Ovary (tissue), 9 donors: ENCODE results near the gene CD86. TPM values are rescaled to one million over a fixed set of nuclear protein-coding genes. Genes with fewer than 3 reads are reported as not detected.

ENCODE experiments used
- DNase-seq, 5 donors: peaks; one replicate each; pipeline ENCODE4 v3.0.0-alpha.2; 2019 to 2020
- H3K27ac ChIP-seq, 2 donors: fragments of 200-600 bp; one replicate each; pipeline versions ENCODE4 v1.5.1 to v1.8.0; 2019 to 2022
- H3K27me3 ChIP-seq: fragments of 200-600 bp; one replicate; pipeline ENCODE4 v1.8.0; 2022
- H3K36me3 ChIP-seq: fragments of 200-600 bp; sonication (generic); one replicate; pipeline ENCODE4 v1.5.1; 2019
- H3K4me1 ChIP-seq: one replicate; pipeline ENCODE4 v1.8.1; 2013; ENCODE audit warnings: mild to moderate bottlenecking, moderate library complexity; ENCODE audit not compliant: insufficient read depth
- H3K4me3 ChIP-seq: fragments of 200-600 bp; sonication (generic); one replicate; pipeline ENCODE4 v1.5.1; 2017
- H3K9me3 ChIP-seq, 2 donors: fragments of 200-600 bp in 1 of 2; sonication (generic) in 1 of 2; one replicate each; pipeline versions ENCODE4 v1.5.1 to v1.8.1; 2013 to 2019; ENCODE audit warnings: mild to moderate bottlenecking in 1 of 2, moderate library complexity in 1 of 2
- CTCF ChIP-seq, 3 donors: fragments of 450-650 bp in 2 of 3; fragments of 200-600 bp in 1 of 3; IDR thresholded peaks; one replicate each; pipeline versions ENCODE4 v1.5.1 to v1.8.0; 2016 to 2022; ENCODE audit warnings: antibody characterized with exemption in 3 of 3, mild to moderate bottlenecking in 1 of 3
- EP300 ChIP-seq: sonication (generic); formaldehyde crosslinking; IDR thresholded peaks from one replicate; pipeline ENCODE4 v1.6.1; 2017; ENCODE audit warnings: antibody characterized with exemption
- POLR2A ChIP-seq: fragments of 450-650 bp; IDR thresholded peaks from one replicate; pipeline ENCODE4 v1.6.1; 2017; ENCODE audit warnings: antibody characterized with exemption, mild to moderate bottlenecking, moderate library complexity
- WGBS, 3 donors: extraction: QIAGEN DNeasy Blood & Tissue Kit in 1 of 3; methylation state at CpG; one replicate each; pipeline versions ENCODE4 v1.1.5 to v1.1.7; 2013 to 2017; 5-methylcytosine and 5-hydroxymethylcytosine counted together
- intact Hi-C, 4 donors: fragments of 100-400 bp; cut with DNase I; formaldehyde crosslinking; loops; one replicate each; pipeline versions ENCODE4 v1.11.0 to v1.15.1; 2022 to 2023
- polyA plus RNA-seq, 2 donors: library from polyadenylated mRNA; stranded (reverse); fragments of 200-250 nt in 1 of 2; fragments of 350-450 nt in 1 of 2; fragmentation: Illumina TruSeq in 1 of 2; extraction: RNeasy Lipid Tissue Mini Kit (QIAGEN cat#74804) in 1 of 2; gene quantifications; one replicate each; pipeline ENCODE4 v1.2.3, GENCODE V29; 2013 to 2014
- small RNA-seq: library from RNA; depleted of rRNA; stranded (forward); fragments of <200 nt; gene quantifications from one replicate; pipeline ENCODE3, GENCODE V24; 2016
- total RNA-seq, 7 donors: library from RNA; depleted of rRNA in 2 of 7; stranded (reverse); fragments of >200 nt in 2 of 7; fragmentation: NEBNext Ultra II Directional in 3 of 7; extraction: Animal tissue kit (Norgen Biotek cat#: 25700) in 3 of 7; gene quantifications; one replicate each; pipeline versions ENCODE4 v1.1.0 to v1.2.4, GENCODE V29; 2016 to 2023
- donor health status: DM: no; HTN: no; CAD: no; lungs with moderate emphysema.
- donor health status: DM: no; HTN: no; CAD: no.
- donor health status: Bipolar disorder and iron deficiency.
- donor health status: DM: yes; HTN: yes; CAD: no.
- donor health status: DM: no; HTN: no; CAD: no.
- donor health status: DM: yes; HTN: yes; CAD: no.

CD86 gene
- total and polyA plus RNA-seq, 9 donors = 0.85 to 8.7 (median 3.5) TPM

- Histone ChIP-seq H3K4me3 (no peak overlapping the region), H3K27ac (no peak overlapping the region), H3K9me3 (no peaks in the 10 kb centered on the region), H3K4me1 (no peaks in the 10 kb centered on the region), H3K27me3 (no peaks in the 10 kb centered on the region), H3K36me3 (no peaks in the 10 kb centered on the region)
- intact Hi-C loops = no loop called here
- TF ChIP-seq EP300 (no peak), POLR2A (no peak), CTCF (IDR thresholded peaks at IDR 0.05) (no peak)
- WGBS, 3 donors = 73 to 83% (median 75%) methylated on average over 3 of the region's 3 CpGs
- no peak for DNase-seq
Measured at GRCh38 chr3:122169911-122170310, 114.7 kb downstream of the CD86 start.

Small RNA genes within 50 kb of the gene (small RNA-seq; reads per million reads assigned to genes)
- gene RF00019 = not detected

Other genes with a start within 250 kb of the CD86 start
- 10 to 100 TPM; 17.2 to 28.2 (median 21.3) TPM for gene IQCB1, start 220.3 kb upstream of the CD86 start, total RNA-seq
- 10 to 100 TPM; 15.3 to 15.4 TPM for gene IQCB1, start 220.3 kb upstream of the CD86 start, polyA plus RNA-seq
- gene EAF2, start 220.2 kb upstream of the CD86 start, total RNA-seq = 1 to 10 TPM in 6 of 7 donors, under 1 TPM in 1; 0.83 to 6.1 (median 2.7) TPM
- gene EAF2, start 220.2 kb upstream of the CD86 start, polyA plus RNA-seq = 1 to 10 TPM; 2.3 to 2.6 TPM
- 1 to 10 TPM in 6 of 7 donors, under 1 TPM in 1; 0.61 to 9.4 (median 1.5) TPM for gene SLC15A2, start 161.0 kb upstream of the CD86 start, total RNA-seq
- 1 to 10 TPM in 1 of 2 donors, under 1 TPM in 1; 0.23 to 2.5 TPM for gene SLC15A2, start 161.0 kb upstream of the CD86 start, polyA plus RNA-seq
- gene ILDR1, start 33.1 kb upstream of the CD86 start, total RNA-seq = 1 to 10 TPM in 1 of 7 donors, under 1 TPM in 4, not detected in 2; 0.48 to 3.0 (median 0.71) TPM
- 1 to 10 TPM in 1 of 2 donors, not detected in 1; 1.9 TPM for gene ILDR1, start 33.1 kb upstream of the CD86 start, polyA plus RNA-seq
- 1 to 10 TPM in 1 of 7 donors, under 1 TPM in 6; 0.08 to 2.6 (median 0.13) TPM for gene CASR, start 128.3 kb downstream of the CD86 start, total RNA-seq
- gene CASR, start 128.3 kb downstream of the CD86 start, polyA plus RNA-seq = 1 to 10 TPM in 1 of 2 donors, under 1 TPM in 1; 0.67 to 1.5 TPM